Fibroblast of villous mesenchyme (primary cell): ENCODE measurements around the gene RD3L. TPM values are rescaled to one million over a fixed set of nuclear protein-coding genes. Genes with fewer than 3 reads are reported as not detected.
"Not testable (repeated sequence)": the region's sequence is repeated elsewhere in the genome, so short reads cannot be mapped to it uniquely, and the experiment has no call there.

Experiments
- DNase-seq: peaks from one replicate; pipeline ENCODE4 v3.0.0-alpha.2; 2010; ENCODE audit warnings: low read depth
- H3K4me3 ChIP-seq: 2 replicates; pipeline ENCODE4 v1.5.1; 2011; ENCODE audit warnings: low read depth, mild to moderate bottlenecking, low read length
- CTCF ChIP-seq: IDR thresholded peaks from 2 replicates; pipeline ENCODE4 v1.5.1; 2012; ENCODE audit warnings: low read depth, mild to moderate bottlenecking, low read length; ENCODE audit not compliant: insufficient read depth
- total RNA-seq: library from RNA; depleted of rRNA; stranded (reverse); fragments of >200 nt; gene quantifications from 2 replicates; pipeline ENCODE4 v1.2.3, GENCODE V29; 2012

The RD3L gene
- total RNA-seq, result not detected in 2 replicates

GRCh38 chr14:103941973-103942736 lies at the start of gene RD3L:
Gene RD3L (minus strand): TSS chr14:103942529. CDS start chr14:103941695, 834 bp downstream.
- TF ChIP-seq CTCF, result no peak
- no peak within 1 kb of the TSS for H3K4me3 ChIP-seq
- no peak for DNase-seq

GRCh38 chr14:103989964-103990363 lies 47.6 kb upstream of the RD3L start:
- no peak for TF ChIP-seq CTCF
- no peak for DNase-seq
- H3K4me3 ChIP-seq, result no peak overlapping the region

- TF ChIP-seq CTCF, result no peak
- no peak for DNase-seq
- no peak overlapping the region for H3K4me3 ChIP-seq
Observed at GRCh38 chr14:103989034-103989433, 46.7 kb upstream of the RD3L start.

GRCh38 chr14:103984196-103984595 lies 41.9 kb upstream of the RD3L start:
- TF ChIP-seq CTCF, result no peak
- no peak for DNase-seq
- H3K4me3 ChIP-seq, result no peak overlapping the region

GRCh38 chr14:103980623-103981238 lies 38.4 kb upstream of the RD3L start:
- not testable (repeated sequence) for H3K4me3 ChIP-seq
- peak; percentile 45 for TF ChIP-seq CTCF
- DNase-seq, result peak; percentile 29

- H3K4me3 ChIP-seq, result no peak overlapping the region
- no peak for TF ChIP-seq CTCF
- no peak for DNase-seq
Observed at GRCh38 chr14:103974575-103974974, 32.2 kb upstream of the RD3L start.
